ENCODE results near the gene G6PC1.
"Not testable (repeated sequence)": the region's sequence is repeated elsewhere in the genome, so short reads cannot be mapped to it uniquely, and the experiment has no call there.

Gene G6PC1

DNA sequence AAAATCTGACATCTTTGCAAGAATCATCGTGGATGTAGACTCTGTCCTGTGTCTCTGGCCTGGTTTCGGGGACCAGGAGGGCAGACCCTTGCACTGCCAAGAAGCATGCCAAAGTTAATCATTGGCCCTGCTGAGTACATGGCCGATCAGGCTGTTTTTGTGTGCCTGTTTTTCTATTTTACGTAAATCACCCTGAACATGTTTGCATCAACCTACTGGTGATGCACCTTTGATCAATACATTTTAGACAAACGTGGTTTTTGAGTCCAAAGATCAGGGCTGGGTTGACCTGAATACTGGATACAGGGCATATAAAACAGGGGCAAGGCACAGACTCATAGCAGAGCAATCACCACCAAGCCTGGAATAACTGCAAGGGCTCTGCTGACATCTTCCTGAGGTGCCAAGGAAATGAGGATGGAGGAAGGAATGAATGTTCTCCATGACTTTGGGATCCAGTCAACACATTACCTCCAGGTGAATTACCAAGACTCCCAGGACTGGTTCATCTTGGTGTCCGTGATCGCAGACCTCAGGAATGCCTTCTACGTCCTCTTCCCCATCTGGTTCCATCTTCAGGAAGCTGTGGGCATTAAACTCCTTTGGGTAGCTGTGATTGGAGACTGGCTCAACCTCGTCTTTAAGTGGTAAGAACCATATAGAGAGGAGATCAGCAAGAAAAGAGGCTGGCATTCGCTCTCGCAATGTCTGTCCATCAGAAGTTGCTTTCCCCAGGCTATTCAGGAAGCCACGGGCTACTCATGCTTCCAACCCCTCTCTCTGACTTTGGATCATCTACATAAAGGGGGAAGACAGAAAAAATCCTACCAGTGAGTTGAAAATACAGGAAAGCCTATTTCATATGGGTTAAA is at the start of gene G6PC1:
Gene G6PC1, plus strand, starts transcription at position 340 of the 872 bp plus-strand sequence. Its CDS starts 78 bp downstream, at position 418.
- Mint-ChIP-seq H3K36me3 (no peaks in the 10 kb centered on the region), H3K4me1 (ENCODE audit: low read depth) (no peaks in the 10 kb centered on the region), H3K27ac (no peak within 1 kb of the TSS), H3K27me3 (no peaks in the 10 kb centered on the region), H3K4me3 (no peak within 1 kb of the TSS), H3K9me3 (ENCODE audit: low read depth) (no peaks in the 10 kb centered on the region)

DNA sequence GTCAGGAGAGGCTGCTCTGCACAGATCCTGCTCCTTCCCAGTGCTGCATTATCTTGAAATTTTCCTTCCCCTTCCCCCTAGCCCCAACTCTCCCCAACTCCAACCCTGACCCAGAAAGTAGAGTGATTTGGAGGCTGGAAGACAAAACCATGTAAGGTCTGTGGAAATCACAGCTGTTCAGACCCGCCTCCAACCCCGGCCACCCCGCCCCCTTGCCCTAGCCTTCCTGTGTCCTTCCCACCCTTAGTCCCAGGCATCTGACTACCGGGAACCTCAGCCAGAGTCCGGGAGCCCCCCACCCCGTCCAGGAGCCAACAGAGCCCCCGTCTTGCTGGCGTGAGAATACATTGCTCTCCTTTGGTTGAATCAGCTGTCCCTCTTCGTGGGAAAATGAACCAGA is 49.6 kb upstream of the G6PC1 start, which contains the start of gene AOC3:
Gene AOC3, plus strand, starts transcription at position 246 of the 400 bp plus-strand sequence. Its CDS starts 145 bp downstream, at position 391.
- no peak within 1 kb of the TSS for H3K27ac Mint-ChIP-seq
- H3K4me1 Mint-ChIP-seq (ENCODE audit: low read depth): peaks cover 8% of the 10 kb centered on the region
- H3K4me3 Mint-ChIP-seq: no peak within 1 kb of the TSS
- H3K36me3 Mint-ChIP-seq: no peaks in the 10 kb centered on the region
- H3K9me3 Mint-ChIP-seq (ENCODE audit: low read depth): no peaks in the 10 kb centered on the region
- H3K27me3 Mint-ChIP-seq: no peaks in the 10 kb centered on the region

DNA sequence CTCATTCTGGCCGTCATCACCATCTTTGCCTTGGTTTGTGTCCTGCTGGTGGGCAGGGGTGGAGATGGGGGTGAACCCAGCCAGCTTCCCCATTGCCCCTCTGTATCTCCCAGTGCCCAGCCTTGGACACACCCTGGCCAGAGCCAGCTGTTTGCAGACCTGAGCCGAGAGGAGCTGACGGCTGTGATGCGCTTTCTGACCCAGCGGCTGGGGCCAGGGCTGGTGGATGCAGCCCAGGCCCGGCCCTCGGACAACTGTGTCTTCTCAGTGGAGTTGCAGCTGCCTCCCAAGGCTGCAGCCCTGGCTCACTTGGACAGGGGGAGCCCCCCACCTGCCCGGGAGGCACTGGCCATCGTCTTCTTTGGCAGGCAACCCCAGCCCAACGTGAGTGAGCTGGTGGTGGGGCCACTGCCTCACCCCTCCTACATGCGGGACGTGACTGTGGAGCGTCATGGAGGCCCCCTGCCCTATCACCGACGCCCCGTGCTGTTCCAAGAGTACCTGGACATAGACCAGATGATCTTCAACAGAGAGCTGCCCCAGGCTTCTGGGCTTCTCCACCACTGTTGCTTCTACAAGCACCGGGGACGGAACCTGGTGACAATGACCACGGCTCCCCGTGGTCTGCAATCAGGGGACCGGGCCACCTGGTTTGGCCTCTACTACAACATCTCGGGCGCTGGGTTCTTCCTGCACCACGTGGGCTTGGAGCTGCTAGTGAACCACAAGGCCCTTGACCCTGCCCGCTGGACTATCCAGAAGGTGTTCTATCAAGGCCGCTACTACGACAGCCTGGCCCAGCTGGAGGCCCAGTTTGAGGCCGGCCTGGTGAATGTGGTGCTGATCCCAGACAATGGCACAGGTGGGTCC is 49.0 kb upstream of the G6PC1 start:
- H3K27me3 Mint-ChIP-seq; H3K36me3 Mint-ChIP-seq; H3K27ac Mint-ChIP-seq; H3K9me3 Mint-ChIP-seq (ENCODE audit: low read depth); H3K4me1 Mint-ChIP-seq (ENCODE audit: low read depth); H3K4me3 Mint-ChIP-seq: not testable (repeated sequence)

DNA sequence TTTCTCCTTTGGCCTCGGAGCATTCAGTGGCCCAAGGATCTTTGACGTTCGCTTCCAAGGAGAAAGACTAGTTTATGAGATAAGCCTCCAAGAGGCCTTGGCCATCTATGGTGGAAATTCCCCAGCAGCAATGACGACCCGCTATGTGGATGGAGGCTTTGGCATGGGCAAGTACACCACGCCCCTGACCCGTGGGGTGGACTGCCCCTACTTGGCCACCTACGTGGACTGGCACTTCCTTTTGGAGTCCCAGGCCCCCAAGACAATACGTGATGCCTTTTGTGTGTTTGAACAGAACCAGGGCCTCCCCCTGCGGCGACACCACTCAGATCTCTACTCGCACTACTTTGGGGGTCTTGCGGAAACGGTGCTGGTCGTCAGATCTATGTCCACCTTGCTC is 48.2 kb upstream of the G6PC1 start:
- Mint-ChIP-seq H3K9me3 (ENCODE audit: low read depth) (no peaks in the 10 kb centered on the region), H3K27ac (no peak overlapping the region), H3K4me1 (ENCODE audit: low read depth) (no peaks in the 10 kb centered on the region), H3K36me3 (no peaks in the 10 kb centered on the region), H3K4me3 (no peak overlapping the region), H3K27me3 (no peaks in the 10 kb centered on the region)

DNA sequence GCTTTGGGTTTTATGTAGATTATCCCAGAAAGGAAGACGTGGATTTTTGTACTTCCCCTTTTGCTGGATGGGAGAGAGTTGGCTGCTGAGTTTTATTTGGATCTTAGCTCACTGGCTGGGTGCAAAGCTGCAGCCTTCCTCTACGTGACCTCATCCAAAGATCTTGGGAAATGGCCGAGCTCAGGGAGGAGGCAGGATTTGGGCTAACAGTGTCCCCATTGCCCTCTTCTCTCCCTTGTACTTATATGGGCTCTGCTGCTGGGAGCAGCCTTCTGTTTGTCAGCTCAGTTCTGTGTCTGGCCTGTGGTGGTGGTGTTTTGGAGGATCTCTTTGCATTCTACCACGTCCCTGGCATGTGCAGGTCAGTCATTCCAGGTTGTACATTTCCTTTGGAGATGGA is 47.6 kb upstream of the G6PC1 start:
- Mint-ChIP-seq H3K27me3 (no peaks in the 10 kb centered on the region), H3K36me3 (no peaks in the 10 kb centered on the region), H3K4me3 (no peak overlapping the region), H3K4me1 (ENCODE audit: low read depth) (no peaks in the 10 kb centered on the region), H3K27ac (no peak overlapping the region), H3K9me3 (ENCODE audit: low read depth) (no peaks in the 10 kb centered on the region)

DNA sequence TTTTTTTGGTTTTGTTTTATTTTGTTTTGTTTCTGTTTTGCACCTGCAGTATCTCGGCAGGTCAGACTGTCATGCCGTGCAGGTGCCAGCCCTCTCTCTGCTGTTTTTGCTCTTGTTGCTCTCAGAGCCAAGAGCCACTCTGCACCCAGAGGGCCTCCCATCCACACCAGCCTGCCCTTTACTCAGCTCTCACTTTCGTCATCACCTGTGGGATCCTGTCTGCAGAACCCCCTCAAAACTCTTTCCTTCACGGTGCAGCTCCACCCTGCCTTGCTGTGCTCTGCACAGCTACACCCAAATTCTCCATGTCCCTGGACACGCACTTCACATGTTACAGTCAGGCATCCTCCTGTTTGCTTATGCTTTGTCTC is 47.0 kb upstream of the G6PC1 start:
- no peaks in the 10 kb centered on the region for H3K4me1 Mint-ChIP-seq (ENCODE audit: low read depth)
- no peaks in the 10 kb centered on the region for H3K36me3 Mint-ChIP-seq
- no peaks in the 10 kb centered on the region for H3K9me3 Mint-ChIP-seq (ENCODE audit: low read depth)
- H3K27me3 Mint-ChIP-seq: no peaks in the 10 kb centered on the region
- H3K4me3 Mint-ChIP-seq: no peak overlapping the region
- H3K27ac Mint-ChIP-seq: no peak overlapping the region

DNA sequence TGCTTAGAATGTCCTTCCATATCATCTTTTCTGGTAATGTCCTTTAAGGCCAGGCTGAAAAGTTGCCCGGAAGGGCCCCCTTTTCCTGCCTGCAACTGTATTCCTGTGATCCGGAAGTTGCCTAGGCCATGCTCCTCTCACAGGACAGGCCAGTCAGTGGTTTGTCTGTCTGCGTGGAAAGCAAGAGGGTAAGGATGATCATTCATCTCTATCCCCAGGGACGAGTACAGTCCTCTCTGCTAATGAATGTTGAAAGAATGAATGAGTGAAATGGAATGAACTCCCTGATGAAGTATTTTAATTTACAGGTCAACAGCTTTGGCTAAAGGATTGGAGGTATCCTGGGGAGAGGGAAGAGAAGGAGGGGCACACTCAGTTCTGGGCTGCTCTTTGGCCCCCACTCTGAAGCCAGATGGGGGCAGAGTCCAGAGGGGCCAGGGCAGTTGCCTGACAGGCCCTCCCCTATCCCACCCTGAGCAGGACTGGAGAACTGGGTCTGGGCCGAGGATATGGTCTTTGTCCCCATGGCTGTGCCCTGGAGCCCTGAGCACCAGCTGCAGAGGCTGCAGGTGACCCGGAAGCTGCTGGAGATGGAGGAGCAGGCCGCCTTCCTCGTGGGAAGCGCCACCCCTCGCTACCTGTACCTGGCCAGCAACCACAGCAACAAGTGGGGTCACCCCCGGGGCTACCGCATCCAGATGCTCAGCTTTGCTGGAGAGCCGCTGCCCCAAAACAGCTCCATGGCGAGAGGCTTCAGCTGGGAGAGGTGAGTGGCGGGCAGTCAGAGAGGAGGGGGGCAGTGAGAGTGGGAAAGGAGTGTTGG is 46.4 kb upstream of the G6PC1 start:
- Mint-ChIP-seq H3K27me3 (no peaks in the 10 kb centered on the region), H3K36me3 (no peaks in the 10 kb centered on the region), H3K9me3 (ENCODE audit: low read depth) (no peaks in the 10 kb centered on the region), H3K4me3 (no peak overlapping the region), H3K27ac (no peak overlapping the region), H3K4me1 (ENCODE audit: low read depth) (no peaks in the 10 kb centered on the region)

DNA sequence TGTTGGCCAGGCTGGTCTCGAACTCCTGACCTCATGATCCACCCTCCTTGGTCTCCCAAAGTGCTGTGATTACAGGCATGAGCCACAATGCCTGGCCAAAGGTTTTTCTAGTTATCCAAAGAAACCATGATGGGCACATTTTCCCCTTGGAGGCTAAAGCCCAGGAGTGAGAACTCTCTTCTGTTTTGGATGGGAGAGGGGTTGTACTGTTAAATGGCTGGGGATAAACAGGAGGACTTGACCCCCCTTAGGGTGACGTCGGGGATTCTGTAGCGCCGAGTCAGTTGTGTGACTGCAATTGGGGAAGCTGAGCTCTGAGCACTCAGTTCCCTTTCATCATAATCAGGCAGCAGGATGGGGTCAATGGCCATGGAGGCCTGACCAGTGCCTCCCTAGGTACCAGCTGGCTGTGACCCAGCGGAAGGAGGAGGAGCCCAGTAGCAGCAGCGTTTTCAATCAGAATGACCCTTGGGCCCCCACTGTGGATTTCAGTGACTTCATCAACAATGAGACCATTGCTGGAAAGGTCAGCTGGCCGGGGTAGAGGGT is 45.5 kb upstream of the G6PC1 start:
- Mint-ChIP-seq H3K36me3 (no peaks in the 10 kb centered on the region), H3K4me3 (no peak overlapping the region), H3K27me3 (no peaks in the 10 kb centered on the region), H3K9me3 (ENCODE audit: low read depth) (no peaks in the 10 kb centered on the region), H3K4me1 (ENCODE audit: low read depth) (no peaks in the 10 kb centered on the region), H3K27ac (no peak overlapping the region)

DNA sequence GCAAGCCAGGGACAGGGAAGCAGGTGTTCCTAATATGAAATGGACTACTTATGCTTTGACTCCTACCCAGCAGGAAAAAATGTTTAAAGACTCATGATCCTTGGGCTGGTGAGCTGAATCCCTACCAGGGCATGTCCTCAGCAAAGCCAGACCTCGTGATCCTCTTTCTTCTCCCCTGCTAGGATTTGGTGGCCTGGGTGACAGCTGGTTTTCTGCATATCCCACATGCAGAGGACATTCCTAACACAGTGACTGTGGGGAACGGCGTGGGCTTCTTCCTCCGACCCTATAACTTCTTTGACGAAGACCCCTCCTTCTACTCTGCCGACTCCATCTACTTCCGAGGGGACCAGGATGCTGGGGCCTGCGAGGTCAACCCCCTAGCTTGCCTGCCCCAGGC is 44.5 kb upstream of the G6PC1 start:
- not testable (repeated sequence) for H3K27ac Mint-ChIP-seq; H3K9me3 Mint-ChIP-seq (ENCODE audit: low read depth)

DNA sequence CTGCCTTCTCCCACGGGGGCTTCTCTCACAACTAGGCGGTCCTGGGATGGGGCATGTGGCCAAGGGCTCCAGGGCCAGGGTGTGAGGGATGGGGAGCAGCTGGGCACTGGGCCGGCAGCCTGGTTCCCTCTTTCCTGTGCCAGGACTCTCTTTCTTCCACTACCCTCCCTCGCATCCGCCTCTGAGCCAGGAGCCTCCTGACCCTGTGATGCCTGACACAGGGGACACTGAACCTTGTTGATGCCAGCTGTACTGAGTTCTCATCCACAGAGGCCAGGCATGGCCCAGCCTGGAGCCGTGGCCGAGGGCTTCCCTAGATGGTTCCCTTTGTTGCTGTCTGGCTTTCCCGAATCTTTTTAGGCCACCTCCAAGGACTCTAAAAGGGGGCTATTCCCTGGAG is 44.1 kb upstream of the G6PC1 start:
- H3K9me3 Mint-ChIP-seq (ENCODE audit: low read depth); H3K27ac Mint-ChIP-seq; H3K27me3 Mint-ChIP-seq; H3K4me1 Mint-ChIP-seq (ENCODE audit: low read depth); H3K4me3 Mint-ChIP-seq; H3K36me3 Mint-ChIP-seq: not testable (repeated sequence)

More for the DNA sequence above, 44.5 kb upstream of the G6PC1 start:
- not testable (repeated sequence) for H3K4me1 Mint-ChIP-seq (ENCODE audit: low read depth); H3K4me3 Mint-ChIP-seq; H3K36me3 Mint-ChIP-seq; H3K27me3 Mint-ChIP-seq

DNA sequence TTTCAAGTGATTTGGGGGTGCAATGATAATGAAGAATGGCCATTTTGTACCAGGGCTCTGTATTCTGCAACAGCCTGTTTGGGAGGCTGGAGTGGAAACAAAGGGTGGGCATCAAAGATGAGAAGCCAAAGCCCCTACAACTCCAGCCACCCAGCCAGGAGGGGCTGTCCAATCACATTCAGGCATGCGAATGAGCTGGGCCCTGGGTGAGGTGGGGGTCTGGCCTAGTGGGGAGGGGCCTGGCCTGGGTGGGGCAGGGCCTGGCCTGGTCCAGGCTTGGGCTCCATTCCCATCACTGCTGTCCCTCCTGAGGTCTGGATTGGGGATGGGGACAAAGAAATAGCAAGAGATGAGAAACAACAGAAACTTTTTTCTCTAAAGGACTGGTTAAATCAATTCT is 43.2 kb upstream of the G6PC1 start:
- no peak overlapping the region for H3K27ac Mint-ChIP-seq
- H3K9me3 Mint-ChIP-seq (ENCODE audit: low read depth): no peaks in the 10 kb centered on the region
- H3K27me3 Mint-ChIP-seq: no peaks in the 10 kb centered on the region

DNA sequence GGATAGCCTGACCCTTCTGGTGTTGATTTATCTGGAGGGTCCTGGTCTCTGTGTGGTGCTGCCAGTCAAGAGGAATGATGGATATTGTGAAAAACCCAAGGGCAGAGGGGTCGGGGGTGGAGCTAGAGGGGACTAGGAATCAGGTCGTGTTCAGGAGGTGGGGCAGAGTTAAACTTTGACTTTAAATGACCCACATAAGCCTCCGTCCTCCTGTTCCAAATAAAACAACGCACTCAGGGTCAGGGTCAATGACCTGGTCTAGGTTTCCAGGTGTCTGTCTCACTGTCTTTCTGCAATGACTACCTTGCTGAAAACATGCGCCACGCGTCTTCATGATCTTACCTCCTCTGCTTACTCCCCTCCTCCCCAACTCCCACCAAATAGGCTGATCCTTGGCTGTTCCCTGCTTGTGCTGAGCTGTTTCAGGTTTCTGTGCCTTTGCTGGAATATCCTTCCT is 34.9 kb upstream of the G6PC1 start:
- H3K27ac Mint-ChIP-seq: no peak overlapping the region
- H3K36me3 Mint-ChIP-seq: peaks cover 3% of the 10 kb centered on the region
- no peak overlapping the region for H3K4me3 Mint-ChIP-seq
- H3K27me3 Mint-ChIP-seq: peaks cover 7% of the 10 kb centered on the region
- no peaks in the 10 kb centered on the region for H3K4me1 Mint-ChIP-seq (ENCODE audit: low read depth)
- no peaks in the 10 kb centered on the region for H3K9me3 Mint-ChIP-seq (ENCODE audit: low read depth)

More for the DNA sequence above, 43.2 kb upstream of the G6PC1 start:
- H3K36me3 Mint-ChIP-seq: no peaks in the 10 kb centered on the region
- no peak overlapping the region for H3K4me3 Mint-ChIP-seq
- no peaks in the 10 kb centered on the region for H3K4me1 Mint-ChIP-seq (ENCODE audit: low read depth)

DNA sequence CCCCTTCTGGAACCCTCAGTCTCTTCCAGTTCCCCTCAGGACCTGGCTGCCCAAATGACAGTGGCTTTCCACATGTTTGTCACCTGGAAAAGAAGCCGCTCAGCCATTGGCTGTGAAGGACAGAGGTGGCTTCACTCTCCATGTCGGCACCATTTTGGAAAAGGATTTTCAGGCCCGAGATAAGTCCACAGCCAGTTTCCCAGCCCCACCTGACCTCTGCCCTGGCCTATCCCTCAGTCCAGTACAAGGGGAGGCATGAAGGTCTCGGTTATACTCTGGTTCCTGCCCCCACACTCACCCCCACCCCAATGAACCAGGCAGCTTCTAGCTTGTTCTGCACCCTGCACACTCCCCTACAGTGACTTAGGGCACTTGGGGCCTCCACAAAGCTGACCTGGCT is 34.4 kb upstream of the G6PC1 start:
- Mint-ChIP-seq H3K27ac (no peak overlapping the region), H3K4me1 (ENCODE audit: low read depth) (no peaks in the 10 kb centered on the region), H3K9me3 (ENCODE audit: low read depth) (no peaks in the 10 kb centered on the region), H3K4me3 (no peak overlapping the region), H3K36me3 (peaks cover 3% of the 10 kb centered on the region), H3K27me3 (peaks cover 7% of the 10 kb centered on the region)

All from activated naive CD8-positive, alpha-beta T cell (primary cell).